Pancreas (tissue), 10 donors: Measurements from ENCODE around the gene ERCC3. TPM values are rescaled to one million over a fixed set of nuclear protein-coding genes. Genes with fewer than 3 reads are reported as not detected.

ENCODE experiments used
- ATAC-seq, 4 donors: fragments of 200-7000 bp; cut with Tn5 transposase; one replicate each; pipeline versions ENCODE4 v1.8.0 to v1.9.1; 2020; ENCODE audit warnings: mild to moderate bottlenecking in 4 of 4, moderate library complexity in 4 of 4
- DNase-seq, 6 donors: peaks; one replicate each; pipeline ENCODE4 v3.0.0-alpha.2; 2020
- FAIRE-seq: peaks from 2 replicates; lab custom pipeline; 2012; peaks lifted over from hg19 to GRCh38; lab: Jason Lieb, UNC
- H3K27ac ChIP-seq, 4 donors: fragments of 200-600 bp; sonication (generic); 1 replicate in 3 of 4; 2 replicates in 1 of 4; pipeline versions ENCODE4 v1.5.0 to v1.8.0; 2020
- H3K27me3 ChIP-seq, 4 donors: fragments of 200-600 bp; one replicate each; pipeline ENCODE4 v1.8.0; 2021
- H3K36me3 ChIP-seq, 3 donors: fragments of 200-600 bp; sonication (generic) in 1 of 3; one replicate each; pipeline versions ENCODE4 v1.5.0 to v1.8.0; 2020 to 2021
- H3K4me1 ChIP-seq, 3 donors: fragments of 200-600 bp; one replicate each; pipeline ENCODE4 v1.8.0; 2021
- H3K4me3 ChIP-seq, 4 donors: fragments of 200-600 bp; sonication (generic) in 2 of 4; one replicate each; pipeline versions ENCODE4 v1.5.0 to v1.8.0; 2020 to 2021
- H3K9me3 ChIP-seq, 4 donors: fragments of 200-600 bp; one replicate each; pipeline ENCODE4 v1.8.0; 2021
- CTCF ChIP-seq, 4 donors: fragments of 200-600 bp; sonication (generic) in 3 of 4; IDR thresholded peaks; one replicate each; pipeline versions ENCODE4 v1.5.0 to v1.8.0; 2021; ENCODE audit warnings: antibody characterized with exemption in 4 of 4
- WGBS, 2 donors: extraction: QIAGEN DNeasy Blood & Tissue Kit; methylation state at CpG; one replicate each; pipeline ENCODE4 v1.1.7; 2013; 5-methylcytosine and 5-hydroxymethylcytosine counted together
- intact Hi-C, 3 donors: fragments of 100-400 bp; cut with DNase I; formaldehyde crosslinking; loops; one replicate each; pipeline versions ENCODE4 v1.11.1 to v1.14.2; 2022
- polyA plus RNA-seq, 2 donors: library from polyadenylated mRNA; stranded (reverse); fragments of 200-250 nt; gene quantifications; one replicate each; pipeline ENCODE4 v1.2.3, GENCODE V29; 2013
- total RNA-seq, 6 donors: library from RNA; stranded (reverse); fragmentation: NEBNext Ultra II Directional in 4 of 6; extraction: Animal tissue kit (Norgen Biotek cat#: 25700) in 4 of 6; gene quantifications; one replicate each; pipeline versions ENCODE4 v1.2.1 to v1.2.4, GENCODE V29; 2021 to 2023
- donor health status: healthy with polysubstance abuse.
- donor health status: DM: no; HTN: no; CAD: no; lungs with moderate emphysema.
- donor health status: DM: no; HTN: no; CAD: no.
- donor health status: control.
- donor health status: control.
- donor health status: Bipolar disorder and iron deficiency.
- donor health status: DM: yes; HTN: yes; CAD: no.
- donor health status: DM: no; HTN: no; CAD: no.
- donor health status: DM: no; HTN: no; CAD: no.
- donor health status: DM: yes; HTN: yes; CAD: no.

Gene ERCC3
- total RNA-seq (10 to 100 TPM; 12.9 to 22.3 (median 16.8) TPM), polyA plus RNA-seq (10 to 100 TPM; 18.7 to 33.0 TPM)

- H3K27me3 ChIP-seq: no peaks in the 10 kb centered on the region
- H3K4me3 ChIP-seq: peak within 1 kb of the TSS; percentile 85 to 95 (median 90)
- H3K36me3 ChIP-seq: peaks cover 0 to 28% (median 14%) of the 10 kb centered on the region in 3 donors
- intact Hi-C loops: no loop called here
- WGBS, 2 donors: 0 to 1% methylated on average over 54 to 55 of the region's 55 CpGs
- H3K27ac ChIP-seq: peak within 1 kb of the TSS; percentile 31 to 58 (median 54)
- H3K9me3 ChIP-seq: no peaks in the 10 kb centered on the region
- DNase-seq (peak; percentile 72 to 92 (median 78)), ATAC-seq (peak; percentile 95 to 98 (median 98)), FAIRE-seq (no peak)
- peaks cover 0 to 4% (median 0%) of the 10 kb centered on the region in 3 donors for H3K4me1 ChIP-seq
- no peak for TF ChIP-seq CTCF (IDR thresholded peaks at IDR 0.05)
Measured at GRCh38 chr2:127293748-127294562, at the start of gene ERCC3. Gene ERCC3, minus strand, starts transcription at chr2:127294144. Its CDS starts 63 bp downstream, at chr2:127294081.

GRCh38 chr2:127343277-127343676, 49.3 kb upstream of the ERCC3 start:
- ATAC-seq (no peak), DNase-seq (no peak), FAIRE-seq (no peak)
- Histone ChIP-seq H3K9me3 (no peaks in the 10 kb centered on the region), H3K36me3 (peaks cover 0 to 8% (median 0%) of the 10 kb centered on the region in 3 donors), H3K4me1 (peaks cover 0 to 2% (median 0%) of the 10 kb centered on the region in 3 donors), H3K27me3 (no peaks in the 10 kb centered on the region), H3K27ac (no peak overlapping the region), H3K4me3 (no peak overlapping the region)
- WGBS, 2 donors: 91 to 97% methylated on average over 2 of the region's 2 CpGs
- TF ChIP-seq CTCF (IDR thresholded peaks at IDR 0.05): no peak
- intact Hi-C loops: no loop called here

GRCh38 chr2:127342101-127342500, 48.2 kb upstream of the ERCC3 start:
- TF ChIP-seq CTCF (IDR thresholded peaks at IDR 0.05): no peak
- DNase-seq: no peak
- intact Hi-C loops: no loop called here
- H3K9me3 ChIP-seq: no peaks in the 10 kb centered on the region
- no peaks in the 10 kb centered on the region for H3K27me3 ChIP-seq
- H3K4me3 ChIP-seq: no peak overlapping the region
- peak in 1 of 4 donors; percentile 25 for ATAC-seq
- WGBS, 2 donors: 99 to 100% methylated on average over 1 of the region's 1 CpG
- no peak overlapping the region for H3K27ac ChIP-seq
- H3K36me3 ChIP-seq: peaks cover 0 to 8% (median 0%) of the 10 kb centered on the region in 3 donors
- H3K4me1 ChIP-seq: no peaks in the 10 kb centered on the region
- FAIRE-seq: no peak

- ATAC-seq (no peak), FAIRE-seq (no peak), DNase-seq (no peak)
- WGBS, 2 donors: 66 to 80% methylated on average over 1 of the region's 1 CpG
- intact Hi-C loops: no loop called here
- Histone ChIP-seq H3K27ac (no peak overlapping the region), H3K4me3 (no peak overlapping the region), H3K27me3 (no peaks in the 10 kb centered on the region), H3K36me3 (peaks cover 0 to 9% (median 7%) of the 10 kb centered on the region in 3 donors), H3K9me3 (no peaks in the 10 kb centered on the region), H3K4me1 (peaks cover 0 to 7% (median 5%) of the 10 kb centered on the region in 3 donors)
- no peak for TF ChIP-seq CTCF (IDR thresholded peaks at IDR 0.05)
Measured at GRCh38 chr2:127332335-127332734, 38.4 kb upstream of the ERCC3 start.

GRCh38 chr2:127330753-127331152, 36.8 kb upstream of the ERCC3 start:
- Histone ChIP-seq H3K4me3 (no peak overlapping the region), H3K9me3 (no peaks in the 10 kb centered on the region), H3K27me3 (no peaks in the 10 kb centered on the region), H3K27ac (no peak overlapping the region), H3K4me1 (no peaks in the 10 kb centered on the region), H3K36me3 (peaks cover 0 to 9% (median 7%) of the 10 kb centered on the region in 3 donors)
- FAIRE-seq (no peak), ATAC-seq (no peak), DNase-seq (no peak)
- 95 to 99% methylated on average over 1 of the region's 1 CpG for WGBS, 2 donors
- no peak for TF ChIP-seq CTCF (IDR thresholded peaks at IDR 0.05)
- intact Hi-C loops: no loop called here
